Activated CD8-positive, alpha-beta T cell treated with anti-CD3 and anti-CD28 coated beads, Interleukin-2, amount 10 ng/mL, durations not matched to agents 7 days and 5 days (primary cell): ENCODE measurements around the gene ANO1. TPM values are rescaled to one million over a fixed set of nuclear protein-coding genes. Genes with fewer than 3 reads are reported as not detected.

ENCODE experiments used
- ATAC-seq: fragments of 150-1000 bp; cut with Tn5 transposase; one replicate; pipeline ENCODE4 v1.10.0; 2021; ENCODE audit warnings: moderate library complexity
- CTCF ChIA-PET: fragments of 350-600 bp; sonication (Branson Sonifier 250); formaldehyde crosslinking; loops from one replicate; lab custom pipeline; 2021; ENCODE audit warnings: antibody characterized with exemption; lab: Charles Lee
- POLR2A ChIA-PET: fragments of 350-600 bp; sonication (Branson Sonifier 250); formaldehyde crosslinking; loops from one replicate; lab custom pipeline; 2021; ENCODE audit warnings: antibody characterized with exemption; lab: Charles Lee
- DNase-seq: peaks from one replicate; pipeline ENCODE4 v3.0.0-alpha.2; 2020
- H3K27ac Mint-ChIP-seq: one replicate; pipeline ENCODE4 v1.8.0; 2021; ENCODE audit warnings: mild to moderate bottlenecking, mixed read lengths
- H3K27me3 Mint-ChIP-seq: one replicate; pipeline ENCODE4 v1.8.0; 2021; ENCODE audit warnings: low read depth, mixed read lengths
- H3K36me3 Mint-ChIP-seq: one replicate; pipeline ENCODE4 v1.8.0; 2021; ENCODE audit warnings: low read depth, mixed read lengths
- H3K4me1 Mint-ChIP-seq: one replicate; pipeline ENCODE4 v1.8.0; 2021; ENCODE audit warnings: low read depth, mixed read lengths
- H3K4me3 Mint-ChIP-seq: one replicate; pipeline ENCODE4 v1.8.0; 2021; ENCODE audit warnings: mild to moderate bottlenecking, mixed read lengths
- H3K9me3 Mint-ChIP-seq: one replicate; pipeline ENCODE4 v1.8.0; 2022; ENCODE audit warnings: mixed read lengths; ENCODE audit not compliant: insufficient read depth
- total RNA-seq, 2 experiments: library from RNA; stranded (reverse); gene quantifications; one replicate each; pipeline ENCODE4 v1.2.3, GENCODE V29; 2021

ANO1 gene
- total RNA-seq, 2 experiments from 2014 or later: not detected

DNA sequence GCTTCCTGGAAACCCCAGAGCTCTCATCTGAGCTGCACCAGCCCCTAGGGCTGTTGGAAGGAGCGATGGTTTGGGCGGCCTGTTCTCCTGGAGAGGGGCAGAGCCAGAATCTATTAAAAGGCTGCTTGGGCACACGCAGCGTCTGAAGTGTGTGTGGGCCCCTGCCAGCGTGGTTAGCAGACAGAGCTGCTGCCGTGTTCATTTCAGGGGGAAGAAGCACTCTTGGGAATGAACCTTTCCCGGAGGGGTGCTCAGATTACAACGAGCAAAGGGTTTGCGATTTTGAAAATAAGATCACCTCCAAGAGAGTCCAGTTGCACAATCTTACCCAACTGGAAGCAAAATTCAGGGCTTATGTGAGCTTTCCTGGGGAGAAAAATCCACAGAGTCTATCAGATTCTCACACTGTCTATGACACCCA lies 12.9 kb downstream of the ANO1 start:
- H3K9me3 Mint-ChIP-seq: no peaks in the 10 kb centered on the region
- no peaks in the 10 kb centered on the region for H3K36me3 Mint-ChIP-seq
- no peak overlapping the region for H3K27ac Mint-ChIP-seq
- no peak for DNase-seq
- H3K4me1 Mint-ChIP-seq: no peaks in the 10 kb centered on the region
- POLR2A ChIA-PET: no interaction called here
- no peak overlapping the region for H3K4me3 Mint-ChIP-seq
- CTCF ChIA-PET: no interaction called here
- no peaks in the 10 kb centered on the region for H3K27me3 Mint-ChIP-seq
- no peak for ATAC-seq

DNA sequence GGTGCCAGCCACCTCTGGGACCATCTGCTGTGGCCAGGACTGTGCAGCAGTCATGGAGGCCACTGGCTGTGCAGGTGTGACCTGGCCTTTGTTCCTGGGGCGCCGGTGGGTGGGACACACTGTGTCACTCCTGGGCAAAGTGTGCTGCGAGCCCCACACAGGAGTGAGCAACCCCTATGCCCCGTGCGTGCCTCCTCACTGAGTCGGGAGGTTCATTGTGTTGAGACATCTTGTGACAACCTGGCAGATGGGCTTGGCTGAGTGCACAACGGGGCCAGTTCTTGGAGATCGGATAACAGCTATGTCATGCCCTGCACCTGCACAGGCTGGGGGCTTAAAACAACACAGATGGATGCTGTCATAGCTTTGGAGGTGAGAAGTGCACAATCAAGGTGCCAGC lies 13.5 kb downstream of the ANO1 start:
- Mint-ChIP-seq H3K4me1 (no peaks in the 10 kb centered on the region), H3K36me3 (no peaks in the 10 kb centered on the region), H3K27me3 (no peaks in the 10 kb centered on the region), H3K27ac (no peak overlapping the region), H3K9me3 (no peaks in the 10 kb centered on the region), H3K4me3 (no peak overlapping the region)
- DNase-seq (no peak), ATAC-seq (no peak)
- ChIA-PET CTCF (no interaction called here), POLR2A (no interaction called here)

DNA sequence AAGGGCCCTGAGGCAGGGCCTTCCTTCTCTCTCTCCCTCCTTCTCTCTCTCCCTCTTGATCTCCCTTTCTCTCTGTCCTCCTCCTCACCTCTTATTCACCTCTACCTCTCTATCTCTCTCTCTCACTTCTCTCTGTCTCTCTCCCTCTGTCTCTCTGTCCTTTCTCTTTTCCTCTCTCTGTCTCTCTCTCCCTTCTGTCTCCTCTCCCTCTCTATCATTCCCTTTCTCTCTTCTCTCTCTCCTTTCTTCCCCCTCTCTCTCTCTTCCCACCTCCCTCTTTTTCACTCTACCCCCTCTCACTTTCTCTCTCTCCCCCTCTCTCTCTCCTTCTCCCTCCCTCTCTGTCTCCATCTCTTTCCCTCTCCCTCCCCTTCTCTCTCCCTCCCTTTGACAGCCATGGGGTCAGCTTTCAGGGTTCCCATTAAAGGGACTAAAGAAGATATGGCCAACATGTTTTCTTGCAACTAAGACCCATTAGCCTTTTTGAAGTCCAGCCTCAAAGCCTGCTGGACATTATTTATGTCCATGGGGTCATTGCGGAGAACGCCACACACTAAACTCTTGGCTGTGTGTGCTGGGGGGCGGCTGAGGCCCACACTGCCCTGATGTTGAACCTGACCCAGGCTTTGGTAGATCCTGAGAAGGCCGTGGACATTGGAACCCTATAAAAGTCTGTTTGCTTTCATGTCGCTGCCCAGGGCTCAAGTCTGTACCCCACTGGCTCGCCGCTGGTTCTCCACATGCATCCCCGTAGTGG lies 15.0 kb downstream of the ANO1 start:
- H3K9me3 Mint-ChIP-seq: no peaks in the 10 kb centered on the region
- no peaks in the 10 kb centered on the region for H3K36me3 Mint-ChIP-seq
- no peak overlapping the region for H3K4me3 Mint-ChIP-seq
- POLR2A ChIA-PET: no interaction called here
- no peaks in the 10 kb centered on the region for H3K4me1 Mint-ChIP-seq
- CTCF ChIA-PET: no interaction called here
- ATAC-seq (no peak), DNase-seq (no peak)
- no peak overlapping the region for H3K27ac Mint-ChIP-seq
- H3K27me3 Mint-ChIP-seq: no peaks in the 10 kb centered on the region

DNA sequence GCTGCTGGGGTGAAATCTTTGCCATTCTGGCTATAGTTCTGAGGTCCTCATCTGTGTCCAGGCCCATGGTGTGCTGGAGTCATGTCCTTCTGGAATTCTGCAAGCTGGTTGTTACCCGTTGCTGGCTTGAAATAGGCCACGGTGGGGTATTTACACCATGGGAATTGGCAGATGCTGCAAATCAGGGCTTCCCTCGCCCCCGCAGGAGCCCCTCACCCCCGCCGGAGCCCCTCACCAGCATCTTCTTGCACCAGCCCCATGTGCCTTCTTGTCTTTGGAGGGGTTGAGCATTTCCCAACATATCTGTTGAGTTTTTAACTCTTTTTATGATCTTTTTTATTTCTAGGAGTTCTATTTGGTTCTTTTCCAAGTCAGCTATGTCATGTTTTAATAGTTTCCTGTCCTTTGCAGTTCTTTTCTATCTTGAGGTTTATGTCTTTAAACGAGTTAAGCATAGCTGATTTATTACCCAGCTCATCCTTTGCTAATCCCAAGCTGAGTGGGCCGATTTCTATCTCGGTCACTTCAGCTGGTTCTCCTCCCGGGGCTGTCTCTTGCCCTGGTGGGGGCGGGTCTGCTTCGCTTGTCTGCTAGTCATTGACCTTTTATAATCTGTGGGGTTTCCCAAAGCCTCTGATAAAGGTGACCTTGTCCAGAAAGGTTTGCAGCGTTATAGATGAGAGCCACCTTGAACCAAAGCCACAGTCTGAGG lies 17.6 kb downstream of the ANO1 start:
- Mint-ChIP-seq H3K27ac (no peak overlapping the region), H3K9me3 (no peaks in the 10 kb centered on the region), H3K36me3 (no peaks in the 10 kb centered on the region), H3K27me3 (no peaks in the 10 kb centered on the region), H3K4me3 (no peak overlapping the region), H3K4me1 (no peaks in the 10 kb centered on the region)
- ATAC-seq (no peak), DNase-seq (no peak)
- CTCF ChIA-PET: no interaction called here
- POLR2A ChIA-PET: no interaction called here

DNA sequence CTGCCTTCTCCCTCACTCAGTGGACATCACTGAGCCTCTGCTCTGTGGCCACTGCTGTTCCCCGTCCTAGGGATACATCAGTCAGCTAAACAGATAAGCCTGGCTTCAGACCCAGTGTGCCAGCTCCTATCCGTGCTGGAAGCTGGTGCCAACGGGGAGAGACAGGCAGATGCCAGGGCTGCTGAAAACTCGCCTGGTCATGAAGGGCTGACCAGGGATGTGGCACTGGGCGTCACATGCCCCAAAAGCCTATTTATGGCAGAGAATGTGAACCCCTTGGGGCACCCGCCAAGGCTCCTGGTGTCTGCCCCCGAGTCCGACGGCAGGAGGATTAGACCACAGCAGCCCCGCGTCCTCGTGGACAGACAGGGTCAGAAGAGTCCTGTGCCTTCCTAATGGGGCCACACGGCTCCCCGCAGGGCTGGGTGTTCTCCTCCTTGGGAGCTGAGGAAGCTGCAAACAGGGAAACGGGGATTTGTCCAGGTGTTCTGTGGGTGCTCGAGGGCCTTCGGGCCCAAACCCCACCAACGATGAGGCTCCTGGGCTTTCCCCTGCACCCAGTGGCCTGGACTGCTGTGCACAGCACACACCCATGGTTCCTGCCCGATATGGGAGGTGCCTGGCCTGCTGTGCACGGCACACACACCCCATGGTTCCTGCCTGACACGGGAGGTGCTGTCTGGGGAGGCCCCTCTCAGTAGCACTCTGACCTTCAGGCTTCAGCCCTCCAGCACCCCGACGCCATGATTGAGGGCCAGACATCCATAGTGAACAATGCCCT lies 19.9 kb downstream of the ANO1 start:
- no peak for ATAC-seq
- H3K4me3 Mint-ChIP-seq: no peak overlapping the region
- POLR2A ChIA-PET: no interaction called here
- no peaks in the 10 kb centered on the region for H3K36me3 Mint-ChIP-seq
- no peaks in the 10 kb centered on the region for H3K4me1 Mint-ChIP-seq
- H3K9me3 Mint-ChIP-seq: no peaks in the 10 kb centered on the region
- DNase-seq: no peak
- no peaks in the 10 kb centered on the region for H3K27me3 Mint-ChIP-seq
- CTCF ChIA-PET: no interaction called here
- no peak overlapping the region for H3K27ac Mint-ChIP-seq

DNA sequence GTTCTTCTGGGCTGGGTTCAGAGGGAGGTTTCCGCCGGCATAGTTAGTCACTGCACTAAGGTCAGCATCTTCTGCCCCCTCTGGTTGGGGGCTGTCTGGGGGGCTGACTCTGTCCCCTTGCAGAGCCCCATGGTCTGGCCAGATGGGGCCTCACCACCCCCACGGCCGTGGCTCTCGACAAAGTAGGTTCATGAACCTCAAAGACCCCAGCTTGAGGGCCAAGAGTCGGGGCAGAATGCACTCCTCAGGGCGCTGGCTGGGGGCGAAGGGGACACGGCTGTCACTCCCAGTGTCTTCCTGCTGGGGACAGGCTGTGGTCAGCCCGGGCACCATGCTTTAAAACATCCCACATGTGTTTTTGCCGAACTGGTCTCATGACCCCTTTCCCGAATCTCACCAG lies 20.8 kb downstream of the ANO1 start:
- Mint-ChIP-seq H3K4me1 (no peaks in the 10 kb centered on the region), H3K27ac (no peak overlapping the region), H3K27me3 (no peaks in the 10 kb centered on the region), H3K36me3 (no peaks in the 10 kb centered on the region), H3K9me3 (no peaks in the 10 kb centered on the region), H3K4me3 (no peak overlapping the region)
- ChIA-PET CTCF (no interaction called here), POLR2A (no interaction called here)
- ATAC-seq: no peak
- DNase-seq: no peak

DNA sequence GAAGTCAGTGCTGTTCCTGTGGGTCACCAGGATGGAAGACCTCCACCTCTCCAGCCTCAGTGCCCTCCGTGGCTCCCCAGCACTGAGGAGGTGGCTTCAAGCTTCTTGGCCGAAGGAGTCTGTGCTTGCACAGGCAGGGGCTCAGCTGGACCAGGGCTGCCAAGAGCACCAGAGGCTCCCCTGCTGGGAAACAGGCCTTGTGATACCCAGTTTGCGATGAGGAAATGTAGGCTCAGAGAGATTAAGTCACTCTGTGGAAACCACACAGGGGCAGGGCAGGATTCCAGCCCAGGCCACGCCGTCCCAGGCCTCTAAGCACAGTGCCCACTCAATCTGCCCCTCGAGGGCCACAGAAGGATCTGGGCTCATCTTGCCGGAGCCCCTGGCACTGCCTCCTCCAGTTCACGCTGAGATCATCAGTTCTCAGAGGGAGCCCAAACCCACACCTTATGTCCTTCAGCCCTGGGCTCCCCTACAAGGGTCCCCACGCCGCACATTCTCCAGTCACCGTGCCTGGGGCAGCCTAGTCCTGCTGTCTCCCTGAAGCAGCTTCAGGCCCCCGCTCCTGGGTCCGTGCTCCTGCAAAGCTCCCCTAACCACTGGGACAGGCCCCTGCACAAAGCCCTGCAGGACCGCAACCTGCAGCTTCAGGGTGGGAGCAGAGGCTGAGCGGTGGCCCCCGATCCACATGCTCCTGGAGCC lies 21.6 kb downstream of the ANO1 start:
- Mint-ChIP-seq H3K27ac (no peak overlapping the region), H3K27me3 (no peaks in the 10 kb centered on the region), H3K36me3 (no peaks in the 10 kb centered on the region), H3K4me1 (no peaks in the 10 kb centered on the region), H3K9me3 (no peaks in the 10 kb centered on the region), H3K4me3 (no peak overlapping the region)
- POLR2A ChIA-PET: no interaction called here
- ATAC-seq (no peak), DNase-seq (no peak)
- CTCF ChIA-PET: no interaction called here

DNA sequence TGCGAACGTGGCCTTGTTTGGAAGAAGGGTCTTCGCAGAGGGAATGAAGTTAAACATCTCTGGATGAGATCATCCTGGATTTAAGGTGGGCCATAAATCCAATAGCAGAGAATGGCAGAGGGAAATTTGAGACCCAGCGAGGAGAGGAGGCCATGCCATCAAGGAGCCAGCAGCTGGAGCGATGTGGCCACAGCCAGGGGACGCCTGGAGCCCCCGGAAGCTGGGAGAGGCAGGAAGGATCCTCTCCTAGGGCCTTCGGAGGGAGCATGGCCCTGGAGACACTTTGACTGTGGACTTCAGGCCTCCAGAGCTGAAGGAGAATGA lies 22.1 kb downstream of the ANO1 start:
- Mint-ChIP-seq H3K27me3 (no peaks in the 10 kb centered on the region), H3K4me3 (no peak overlapping the region), H3K9me3 (no peaks in the 10 kb centered on the region), H3K27ac (no peak overlapping the region), H3K36me3 (no peaks in the 10 kb centered on the region), H3K4me1 (no peaks in the 10 kb centered on the region)
- ATAC-seq (no peak), DNase-seq (no peak)
- POLR2A ChIA-PET: no interaction called here
- CTCF ChIA-PET: no interaction called here

DNA sequence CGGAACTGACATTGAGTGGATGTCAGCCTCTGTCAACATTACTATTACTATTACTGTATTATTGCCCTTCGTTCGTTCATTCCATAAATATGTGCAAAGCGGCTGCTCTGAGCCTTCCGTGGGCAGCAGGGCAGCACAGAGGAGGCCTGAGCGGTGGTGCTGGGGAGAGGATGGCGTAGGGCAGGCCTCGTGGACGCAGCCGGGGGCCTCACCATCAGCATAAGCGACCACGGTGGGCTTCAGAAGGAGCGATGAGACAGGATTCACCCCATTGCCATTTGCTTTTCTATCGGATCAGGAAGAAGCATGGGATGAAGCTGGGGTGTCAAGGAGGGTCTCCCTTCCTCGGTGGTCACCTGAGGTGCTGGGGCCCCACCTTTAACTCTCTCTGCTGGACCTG lies 22.7 kb downstream of the ANO1 start:
- Mint-ChIP-seq H3K27ac (no peak overlapping the region), H3K4me1 (no peaks in the 10 kb centered on the region), H3K4me3 (no peak overlapping the region), H3K9me3 (no peaks in the 10 kb centered on the region), H3K36me3 (no peaks in the 10 kb centered on the region), H3K27me3 (no peaks in the 10 kb centered on the region)
- no peak for ATAC-seq
- POLR2A ChIA-PET: no interaction called here
- no peak for DNase-seq
- CTCF ChIA-PET: no interaction called here

DNA sequence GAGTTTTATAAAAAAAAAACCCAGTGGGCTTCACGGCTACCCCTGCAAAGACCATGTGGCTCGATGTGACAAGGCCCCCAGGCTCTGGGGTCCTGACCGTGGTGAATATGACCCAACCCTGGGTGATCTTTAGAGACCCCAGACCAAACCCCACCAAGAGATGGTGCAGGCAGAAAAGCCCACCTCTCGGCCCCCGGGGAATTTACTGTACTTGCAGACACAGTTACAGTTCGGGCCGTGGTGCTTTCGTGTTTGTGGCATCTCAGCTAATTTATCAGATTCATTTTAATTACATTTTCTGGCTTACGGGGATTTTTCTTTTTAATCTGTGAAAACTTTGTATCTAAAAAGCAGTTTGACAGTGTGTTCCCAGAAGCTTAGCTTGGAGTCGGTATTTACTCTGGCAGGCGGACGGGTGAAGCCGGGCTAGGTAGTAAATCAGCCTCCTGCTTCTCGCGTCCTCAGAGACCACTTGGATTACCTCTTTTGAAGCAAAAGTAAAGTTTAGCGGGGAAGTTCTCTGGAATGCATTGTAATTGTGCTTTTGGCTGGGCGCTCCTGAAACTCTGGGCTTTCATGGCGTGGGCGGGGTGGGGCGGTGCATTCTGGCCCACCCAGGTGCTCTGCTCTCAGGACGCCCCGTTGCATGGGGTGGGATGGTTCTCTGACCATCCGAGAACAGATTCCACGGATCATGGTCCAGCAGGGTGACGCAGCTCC lies 25.3 kb downstream of the ANO1 start:
- no peaks in the 10 kb centered on the region for H3K9me3 Mint-ChIP-seq
- H3K36me3 Mint-ChIP-seq: no peaks in the 10 kb centered on the region
- DNase-seq (no peak), ATAC-seq (no peak)
- H3K27ac Mint-ChIP-seq: no peak overlapping the region
- no peak overlapping the region for H3K4me3 Mint-ChIP-seq
- no peaks in the 10 kb centered on the region for H3K4me1 Mint-ChIP-seq
- no peaks in the 10 kb centered on the region for H3K27me3 Mint-ChIP-seq
- ChIA-PET CTCF (no interaction called here), POLR2A (no interaction called here)

DNA sequence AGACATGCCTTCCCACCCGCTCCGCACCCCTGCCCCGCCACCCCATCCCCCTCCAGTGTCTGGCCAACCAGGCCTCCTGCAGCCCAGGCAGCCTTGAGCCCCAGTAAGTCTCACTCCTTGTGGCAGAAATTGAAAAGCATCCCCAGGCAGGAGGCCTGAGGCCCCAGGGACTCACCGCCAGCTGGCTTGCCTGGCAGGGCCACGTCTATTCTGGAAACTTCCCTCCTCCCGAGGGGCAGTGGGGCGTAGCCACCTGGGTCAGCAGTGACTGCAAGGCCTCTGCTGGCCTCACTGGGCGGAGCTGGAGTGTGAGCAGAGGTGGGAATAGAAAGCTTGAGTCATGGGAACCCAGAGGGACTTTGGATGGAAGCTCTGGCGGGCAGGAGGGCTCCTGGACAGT lies 26.3 kb downstream of the ANO1 start:
- Mint-ChIP-seq H3K27me3 (no peaks in the 10 kb centered on the region), H3K9me3 (no peaks in the 10 kb centered on the region), H3K27ac (no peak overlapping the region), H3K4me3 (no peak overlapping the region), H3K36me3 (no peaks in the 10 kb centered on the region), H3K4me1 (no peaks in the 10 kb centered on the region)
- ATAC-seq: no peak
- ChIA-PET POLR2A (no interaction called here), CTCF (no interaction called here)
- no peak for DNase-seq
